HCT116 (cell line): ENCODE data around the gene ZMYND11.

Source experiments
- ELF1 ChIP-seq: IDR thresholded peaks from 2 replicates; pipeline ENCODE4 v1.6.1; 2012; ENCODE audit warnings: low read depth, borderline replicate concordance
- TF ChIP-seq, protein P1 (sequence below), 3 experiments: fragments of 200-600 bp in 1 of 3; sonication (generic) in 1 of 3; IDR thresholded peaks in 2 of 3; conservative IDR thresholded peaks in 1 of 3; 2 replicates each; pipeline ENCODE4 v1.5.1; 2012 to 2017; ENCODE audit warnings: low read depth in 2 of 3, low read length in 2 of 3, antibody characterized with exemption in 1 of 3, borderline replicate concordance in 1 of 3, control low read depth in 1 of 3, mild to moderate bottlenecking in 1 of 3, mixed read lengths in 1 of 3, mixed run types in 1 of 3, moderate library complexity in 1 of 3; ENCODE audit not compliant: insufficient read depth in 1 of 3
- TF ChIP-seq, protein P2 (sequence below): IDR thresholded peaks from 2 replicates; pipeline ENCODE4 v1.6.1; 2012
- TF ChIP-seq, protein P3 (sequence below): IDR thresholded peaks from 2 replicates; pipeline ENCODE4 v1.6.1; 2011; ENCODE audit warnings: mild to moderate bottlenecking, low read length, moderate library complexity; ENCODE audit not compliant: insufficient replicate concordance; ENCODE audit errors: extremely low read depth

DNA sequence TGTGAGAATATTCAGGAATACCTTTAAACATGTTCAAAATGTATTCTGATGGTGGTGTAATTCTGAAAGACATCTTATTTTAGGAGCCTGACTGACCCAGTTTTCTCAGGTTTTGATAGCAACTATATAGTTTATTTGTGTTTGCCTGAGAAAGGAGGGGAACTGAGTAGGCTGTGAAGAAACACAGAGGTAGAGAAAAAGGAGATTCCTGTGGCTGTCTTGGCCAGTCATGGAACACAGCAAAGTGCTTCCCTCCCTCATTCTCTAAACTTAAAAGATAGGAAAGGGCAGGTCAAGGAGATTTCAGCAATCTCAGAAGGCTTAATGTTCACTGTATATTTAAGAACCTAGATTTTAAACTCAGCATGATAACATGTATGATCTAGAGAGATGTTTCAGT lies 43.5 kb downstream of the ZMYND11 start:
- TF ChIP-seq, protein P1, sequence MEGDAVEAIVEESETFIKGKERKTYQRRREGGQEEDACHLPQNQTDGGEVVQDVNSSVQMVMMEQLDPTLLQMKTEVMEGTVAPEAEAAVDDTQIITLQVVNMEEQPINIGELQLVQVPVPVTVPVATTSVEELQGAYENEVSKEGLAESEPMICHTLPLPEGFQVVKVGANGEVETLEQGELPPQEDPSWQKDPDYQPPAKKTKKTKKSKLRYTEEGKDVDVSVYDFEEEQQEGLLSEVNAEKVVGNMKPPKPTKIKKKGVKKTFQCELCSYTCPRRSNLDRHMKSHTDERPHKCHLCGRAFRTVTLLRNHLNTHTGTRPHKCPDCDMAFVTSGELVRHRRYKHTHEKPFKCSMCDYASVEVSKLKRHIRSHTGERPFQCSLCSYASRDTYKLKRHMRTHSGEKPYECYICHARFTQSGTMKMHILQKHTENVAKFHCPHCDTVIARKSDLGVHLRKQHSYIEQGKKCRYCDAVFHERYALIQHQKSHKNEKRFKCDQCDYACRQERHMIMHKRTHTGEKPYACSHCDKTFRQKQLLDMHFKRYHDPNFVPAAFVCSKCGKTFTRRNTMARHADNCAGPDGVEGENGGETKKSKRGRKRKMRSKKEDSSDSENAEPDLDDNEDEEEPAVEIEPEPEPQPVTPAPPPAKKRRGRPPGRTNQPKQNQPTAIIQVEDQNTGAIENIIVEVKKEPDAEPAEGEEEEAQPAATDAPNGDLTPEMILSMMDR (IDR thresholded peaks at IDR 0.05 in 2 of 3, conservative IDR thresholded peaks at IDR 0.05 in 1 of 3; ENCODE audit: borderline replicate concordance in 1 of 3, insufficient read depth in 1 of 3, low read depth in 2 of 3, low read length in 2 of 3) = no peak
- TF ChIP-seq, protein P2, sequence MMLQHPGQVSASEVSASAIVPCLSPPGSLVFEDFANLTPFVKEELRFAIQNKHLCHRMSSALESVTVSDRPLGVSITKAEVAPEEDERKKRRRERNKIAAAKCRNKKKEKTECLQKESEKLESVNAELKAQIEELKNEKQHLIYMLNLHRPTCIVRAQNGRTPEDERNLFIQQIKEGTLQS = no peak
- TF ChIP-seq, protein P3, sequence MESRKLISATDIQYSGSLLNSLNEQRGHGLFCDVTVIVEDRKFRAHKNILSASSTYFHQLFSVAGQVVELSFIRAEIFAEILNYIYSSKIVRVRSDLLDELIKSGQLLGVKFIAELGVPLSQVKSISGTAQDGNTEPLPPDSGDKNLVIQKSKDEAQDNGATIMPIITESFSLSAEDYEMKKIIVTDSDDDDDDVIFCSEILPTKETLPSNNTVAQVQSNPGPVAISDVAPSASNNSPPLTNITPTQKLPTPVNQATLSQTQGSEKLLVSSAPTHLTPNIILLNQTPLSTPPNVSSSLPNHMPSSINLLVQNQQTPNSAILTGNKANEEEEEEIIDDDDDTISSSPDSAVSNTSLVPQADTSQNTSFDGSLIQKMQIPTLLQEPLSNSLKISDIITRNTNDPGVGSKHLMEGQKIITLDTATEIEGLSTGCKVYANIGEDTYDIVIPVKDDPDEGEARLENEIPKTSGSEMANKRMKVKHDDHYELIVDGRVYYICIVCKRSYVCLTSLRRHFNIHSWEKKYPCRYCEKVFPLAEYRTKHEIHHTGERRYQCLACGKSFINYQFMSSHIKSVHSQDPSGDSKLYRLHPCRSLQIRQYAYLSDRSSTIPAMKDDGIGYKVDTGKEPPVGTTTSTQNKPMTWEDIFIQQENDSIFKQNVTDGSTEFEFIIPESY = no peak
- no peak for TF ChIP-seq ELF1
